RWPE2 (cell line): ENCODE data around the gene ZRANB3.
A peak's percentile ranks its signal among the peaks of the same experiment; 100 is the strongest.
"Not testable (repeated sequence)": the region's sequence is repeated elsewhere in the genome, so short reads cannot be mapped to it uniquely, and the experiment has no call there.

ENCODE experiments used
- ATAC-seq: fragments of 200-7000 bp; cut with Tn5 transposase; 3 replicates; pipeline ENCODE4 v1.9.1; 2021; ENCODE audit warnings: low read depth
- DNase-seq: peaks from one replicate; pipeline ENCODE4 v3.0.0-alpha.2; 2020; ENCODE audit warnings: low spot score
- H3K27ac ChIP-seq: fragments of 450-650 bp; 2 replicates; pipeline ENCODE4 v1.5.1; 2017; ENCODE audit warnings: mild to moderate bottlenecking; ENCODE audit not compliant: poor library complexity, severe bottlenecking
- H3K27me3 ChIP-seq: fragments of 250-450 bp; sonication (Bioruptor Pico); 2 replicates; pipeline ENCODE4 v1.5.1; 2021; ENCODE audit warnings: mild to moderate bottlenecking, moderate library complexity; ENCODE audit not compliant: insufficient read depth, poor library complexity, severe bottlenecking
- H3K36me3 ChIP-seq: fragments of 250-450 bp; sonication (Bioruptor Pico); 2 replicates; pipeline ENCODE4 v1.5.1; 2020; ENCODE audit warnings: low read depth, mild to moderate bottlenecking, moderate library complexity
- H3K4me1 ChIP-seq: fragments of 250-450 bp; sonication (Bioruptor Pico); 2 replicates; pipeline ENCODE4 v1.5.1; 2021; ENCODE audit warnings: mild to moderate bottlenecking, moderate library complexity; ENCODE audit not compliant: insufficient read depth, poor library complexity, severe bottlenecking
- H3K4me3 ChIP-seq: fragments of 250-450 bp; sonication (Bioruptor Pico); 2 replicates; pipeline ENCODE4 v1.5.1; 2021; ENCODE audit warnings: mild to moderate bottlenecking, moderate library complexity; ENCODE audit not compliant: severe bottlenecking
- H3K9me3 ChIP-seq: fragments of 250-450 bp; sonication (Bioruptor Pico); 2 replicates; pipeline ENCODE4 v1.5.1; 2021; ENCODE audit warnings: mild to moderate bottlenecking, moderate library complexity; ENCODE audit not compliant: severe bottlenecking
- CTCF ChIP-seq: fragments of 450-650 bp; IDR thresholded peaks from one replicate; pipeline ENCODE4 v1.5.1; 2017; ENCODE audit warnings: mild to moderate bottlenecking, moderate library complexity; ENCODE audit not compliant: poor library complexity, severe bottlenecking

Gene ZRANB3

DNA sequence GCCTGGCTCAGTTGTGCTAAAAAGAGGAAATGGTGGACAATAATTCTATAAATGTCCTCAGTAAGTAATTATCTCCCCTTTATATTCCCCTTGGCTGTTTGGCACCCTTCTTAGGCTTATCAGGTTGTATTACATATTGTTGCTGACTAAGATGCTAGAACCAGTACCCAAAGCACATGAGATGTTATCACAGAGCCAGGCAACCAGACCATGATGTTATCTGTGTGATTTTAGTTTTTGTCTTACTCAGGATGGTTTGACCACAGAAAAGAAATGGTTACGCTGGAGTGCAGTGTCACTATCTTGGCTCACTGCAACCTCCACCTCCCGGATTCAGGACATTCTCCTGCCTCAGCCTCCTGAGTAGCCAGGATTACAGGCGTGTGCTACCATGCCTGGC lies 15.4 kb upstream of the ZRANB3 start:
- Histone ChIP-seq H3K27ac (no peak overlapping the region), H3K4me3 (no peak overlapping the region), H3K4me1 (no peaks in the 10 kb centered on the region), H3K9me3 (no peaks in the 10 kb centered on the region), H3K27me3 (no peaks in the 10 kb centered on the region), H3K36me3 (0 out of 2 replicates have a peak, but pooled peaks cover 4% of the 10 kb centered on the region)
- DNase-seq (no peak), ATAC-seq (no peak)
- no peak for TF ChIP-seq CTCF

DNA sequence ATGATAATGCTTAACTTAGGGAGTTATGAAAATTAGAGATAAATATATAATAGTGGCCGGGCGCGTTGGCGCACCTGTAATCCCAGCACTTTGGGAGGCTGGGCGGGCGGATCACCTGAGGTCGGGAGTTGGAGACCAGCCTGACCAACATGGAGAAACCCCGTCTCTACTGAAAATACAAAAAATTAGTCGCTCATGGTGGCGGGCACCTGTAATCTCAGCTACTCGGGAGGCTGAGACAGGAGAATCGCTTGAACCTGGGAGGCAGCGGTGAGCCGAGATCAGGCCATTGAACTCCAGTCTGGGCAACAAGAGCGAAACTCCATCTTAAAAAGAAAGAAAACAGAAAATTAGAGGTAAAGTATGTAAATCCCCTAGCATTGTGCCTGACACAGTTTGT lies 2.5 kb upstream of the ZRANB3 start:
- H3K36me3 ChIP-seq = peaks cover 18% of the 10 kb centered on the region
- H3K9me3 ChIP-seq, H3K27ac ChIP-seq, H3K4me1 ChIP-seq, H3K27me3 ChIP-seq, DNase-seq, ATAC-seq, H3K4me3 ChIP-seq: not testable (repeated sequence)

DNA sequence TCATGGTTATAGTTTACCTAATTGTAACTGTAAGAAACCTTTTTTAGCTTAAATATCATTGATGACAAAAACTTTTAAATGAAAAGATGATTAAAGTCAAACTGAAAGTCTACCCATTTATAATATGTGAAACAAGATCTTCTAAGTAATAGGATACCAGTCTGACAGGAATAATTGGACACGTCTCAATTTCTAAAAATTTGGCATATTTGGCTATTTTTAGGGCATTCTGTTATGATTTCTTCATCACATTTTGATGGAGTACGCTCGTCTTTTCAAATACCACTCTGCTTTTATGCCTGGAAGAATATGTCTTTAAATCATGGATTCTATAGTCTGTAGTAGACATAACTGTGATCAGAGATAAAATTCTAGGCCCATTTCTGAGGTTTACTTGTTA lies 1.6 kb upstream of the ZRANB3 start:
- H3K27me3 ChIP-seq = no peaks in the 10 kb centered on the region
- no peaks in the 10 kb centered on the region for H3K9me3 ChIP-seq
- DNase-seq (no peak), ATAC-seq (no peak)
- H3K4me1 ChIP-seq = peaks cover 16% of the 10 kb centered on the region
- TF ChIP-seq CTCF = no peak
- H3K27ac ChIP-seq = peak overlapping the region; percentile 83
- H3K4me3 ChIP-seq = peak overlapping the region; percentile 51
- peaks cover 12% of the 10 kb centered on the region for H3K36me3 ChIP-seq

- peak; percentile 78 for ATAC-seq
- DNase-seq = peak; percentile 96
- H3K4me3 ChIP-seq = peak within 1 kb of the TSS; percentile 51
- no peaks in the 10 kb centered on the region for H3K9me3 ChIP-seq
- H3K4me1 ChIP-seq = peaks cover 17% of the 10 kb centered on the region
- peak within 1 kb of the TSS; percentile 83 for H3K27ac ChIP-seq
- no peaks in the 10 kb centered on the region for H3K27me3 ChIP-seq
- H3K36me3 ChIP-seq = peaks cover 11% of the 10 kb centered on the region; the same call in 1 of the 2 replicates
- peak; percentile 39 for TF ChIP-seq CTCF
Observed at GRCh38 chr2:135531231-135532197, 496 bp upstream of the ZRANB3 start, which contains the start of gene R3HDM1. TSS of gene R3HDM1 (plus strand) at chr2:135531484. CDS start at chr2:135604846, 73,362 bp downstream.

- H3K9me3 ChIP-seq = no peaks in the 10 kb centered on the region
- no peak overlapping the region for H3K4me3 ChIP-seq
- H3K27ac ChIP-seq = peak overlapping the region; percentile 25
- no peak for TF ChIP-seq CTCF
- H3K36me3 ChIP-seq = peaks cover 7% of the 10 kb centered on the region
- no peak for ATAC-seq
- no peaks in the 10 kb centered on the region for H3K27me3 ChIP-seq
- H3K4me1 ChIP-seq = peaks cover 17% of the 10 kb centered on the region
- no peak for DNase-seq
Observed at GRCh38 chr2:135528006-135528405, 3.0 kb downstream of the ZRANB3 start.
